ENCODE data around the gene PCDHB10.
"Not testable (repeated sequence)": the region's sequence is repeated elsewhere in the genome, so short reads cannot be mapped to it uniquely, and the experiment has no call there.

PCDHB10 gene

GRCh38 chr5:141213656-141214339 is 21.6 kb downstream of the PCDHB10 start, which contains the start of gene PCDHB13:
TSS of gene PCDHB13 (plus strand) at chr5:141213919. CDS start at chr5:141214124, 205 bp downstream.
- H3K4me3 ChIP-seq (ENCODE audit: control insufficient read depth, low read depth, low read length): peak within 1 kb of the TSS; percentile 5
- TF ChIP-seq, protein P1, sequence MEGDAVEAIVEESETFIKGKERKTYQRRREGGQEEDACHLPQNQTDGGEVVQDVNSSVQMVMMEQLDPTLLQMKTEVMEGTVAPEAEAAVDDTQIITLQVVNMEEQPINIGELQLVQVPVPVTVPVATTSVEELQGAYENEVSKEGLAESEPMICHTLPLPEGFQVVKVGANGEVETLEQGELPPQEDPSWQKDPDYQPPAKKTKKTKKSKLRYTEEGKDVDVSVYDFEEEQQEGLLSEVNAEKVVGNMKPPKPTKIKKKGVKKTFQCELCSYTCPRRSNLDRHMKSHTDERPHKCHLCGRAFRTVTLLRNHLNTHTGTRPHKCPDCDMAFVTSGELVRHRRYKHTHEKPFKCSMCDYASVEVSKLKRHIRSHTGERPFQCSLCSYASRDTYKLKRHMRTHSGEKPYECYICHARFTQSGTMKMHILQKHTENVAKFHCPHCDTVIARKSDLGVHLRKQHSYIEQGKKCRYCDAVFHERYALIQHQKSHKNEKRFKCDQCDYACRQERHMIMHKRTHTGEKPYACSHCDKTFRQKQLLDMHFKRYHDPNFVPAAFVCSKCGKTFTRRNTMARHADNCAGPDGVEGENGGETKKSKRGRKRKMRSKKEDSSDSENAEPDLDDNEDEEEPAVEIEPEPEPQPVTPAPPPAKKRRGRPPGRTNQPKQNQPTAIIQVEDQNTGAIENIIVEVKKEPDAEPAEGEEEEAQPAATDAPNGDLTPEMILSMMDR (IDR thresholded peaks at IDR 0.05; ENCODE audit: control insufficient read depth, insufficient read depth, low read depth, low read length, missing control alignments): peak; percentile 41
- not testable (repeated sequence) for DNase-seq (ENCODE audit: low read depth)

DNA sequence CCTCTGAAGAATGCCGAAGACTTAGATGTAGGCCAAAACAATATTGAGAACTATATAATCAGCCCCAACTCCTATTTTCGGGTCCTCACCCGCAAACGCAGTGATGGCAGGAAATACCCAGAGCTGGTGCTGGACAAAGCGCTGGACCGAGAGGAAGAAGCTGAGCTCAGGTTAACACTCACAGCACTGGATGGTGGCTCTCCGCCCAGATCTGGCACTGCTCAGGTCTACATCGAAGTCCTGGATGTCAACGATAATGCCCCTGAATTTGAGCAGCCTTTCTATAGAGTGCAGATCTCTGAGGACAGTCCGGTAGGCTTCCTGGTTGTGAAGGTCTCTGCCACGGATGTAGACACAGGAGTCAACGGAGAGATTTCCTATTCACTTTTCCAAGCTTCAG is 22.4 kb downstream of the PCDHB10 start:
- DNase-seq (ENCODE audit: low read depth); H3K4me3 ChIP-seq (ENCODE audit: control insufficient read depth, low read depth, low read length): not testable (repeated sequence)

- H3K4me3 ChIP-seq (ENCODE audit: control insufficient read depth, low read depth, low read length): not testable (repeated sequence)
Measured at GRCh38 chr5:141215504-141215903, 23.4 kb downstream of the PCDHB10 start.

DNA sequence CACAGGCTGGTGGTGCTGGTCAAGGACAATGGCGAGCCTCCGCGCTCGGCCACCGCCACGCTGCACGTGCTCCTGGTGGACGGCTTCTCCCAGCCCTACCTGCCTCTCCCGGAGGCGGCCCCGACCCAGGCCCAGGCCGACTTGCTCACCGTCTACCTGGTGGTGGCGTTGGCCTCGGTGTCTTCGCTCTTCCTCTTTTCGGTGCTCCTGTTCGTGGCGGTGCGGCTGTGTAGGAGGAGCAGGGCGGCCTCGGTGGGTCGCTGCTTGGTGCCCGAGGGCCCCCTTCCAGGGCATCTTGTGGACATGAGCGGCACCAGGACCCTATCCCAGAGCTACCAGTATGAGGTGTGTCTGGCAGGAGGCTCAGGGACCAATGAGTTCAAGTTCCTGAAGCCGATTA is 23.9 kb downstream of the PCDHB10 start:
- not testable (repeated sequence) for H3K4me3 ChIP-seq (ENCODE audit: control insufficient read depth, low read depth, low read length); DNase-seq (ENCODE audit: low read depth)

More at GRCh38 chr5:141215504-141215903, 23.4 kb downstream of the PCDHB10 start:
- DNase-seq (ENCODE audit: low read depth): not testable (repeated sequence)

DNA sequence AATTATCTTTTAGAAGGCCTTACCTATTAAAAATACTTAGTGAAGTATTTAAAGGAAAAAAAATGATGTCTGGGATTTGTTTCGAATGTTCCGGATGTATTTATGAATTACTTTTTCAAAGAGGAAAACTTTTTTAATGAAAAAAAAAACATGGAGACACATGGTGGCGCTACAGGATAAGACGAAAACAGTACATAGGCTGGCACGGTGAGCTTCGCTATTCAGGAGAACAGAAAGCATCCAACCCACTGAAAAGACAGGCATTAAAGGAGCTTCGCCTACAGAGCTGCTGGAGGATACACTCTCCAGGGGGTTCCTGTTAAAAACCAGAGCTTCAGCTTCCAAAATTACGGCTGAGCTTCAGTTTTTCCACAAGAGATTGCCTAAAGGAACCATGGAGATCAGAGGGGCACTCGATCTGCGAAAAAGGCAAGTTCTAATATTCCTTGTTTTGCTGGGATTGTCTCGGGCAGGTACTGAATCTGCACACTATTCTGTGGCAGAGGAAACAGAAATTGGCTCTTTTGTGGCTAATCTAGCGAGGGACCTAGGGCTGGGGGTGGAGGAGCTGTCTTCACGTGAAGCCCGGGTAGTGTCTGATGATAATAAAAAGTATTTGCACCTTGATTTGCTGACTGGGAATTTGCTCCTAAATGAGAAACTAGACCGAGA is 31.1 kb downstream of the PCDHB10 start, which contains the start of gene PCDHB14:
Gene PCDHB14, plus strand, starts transcription at position 232 of the 672 bp plus-strand sequence. Its CDS starts 163 bp downstream, at position 395.
- TF ChIP-seq, protein P1 (IDR thresholded peaks at IDR 0.05; ENCODE audit: control insufficient read depth, insufficient read depth, low read depth, low read length, missing control alignments): peak; percentile 41
- H3K4me3 ChIP-seq (ENCODE audit: control insufficient read depth, low read depth, low read length): peak within 1 kb of the TSS; percentile 41
- DNase-seq (ENCODE audit: low read depth): peak; percentile 16

DNA sequence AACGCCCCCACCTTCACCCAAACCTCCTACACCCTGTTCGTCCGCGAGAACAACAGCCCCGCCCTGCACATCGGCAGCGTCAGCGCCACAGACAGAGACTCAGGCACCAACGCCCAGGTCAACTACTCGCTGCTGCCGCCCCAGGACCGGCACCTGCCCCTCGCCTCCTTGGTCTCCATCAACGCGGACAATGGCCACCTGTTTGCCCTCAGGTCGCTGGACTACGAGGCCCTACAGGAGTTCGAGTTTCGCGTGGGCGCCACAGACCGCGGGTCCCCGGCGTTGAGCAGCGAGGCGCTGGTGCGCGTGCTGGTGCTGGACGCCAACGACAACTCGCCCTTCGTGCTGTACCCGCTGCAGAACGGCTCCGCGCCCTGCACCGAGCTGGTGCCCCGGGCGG is 32.7 kb downstream of the PCDHB10 start:
- not testable (repeated sequence) for DNase-seq (ENCODE audit: low read depth); H3K4me3 ChIP-seq (ENCODE audit: control insufficient read depth, low read depth, low read length)

GRCh38 chr5:141225421-141225820 is 33.3 kb downstream of the PCDHB10 start:
- DNase-seq (ENCODE audit: low read depth); H3K4me3 ChIP-seq (ENCODE audit: control insufficient read depth, low read depth, low read length): not testable (repeated sequence)

GRCh38 chr5:141234109-141234667 is 42.0 kb downstream of the PCDHB10 start:
- no peak for DNase-seq (ENCODE audit: low read depth)
- peak overlapping the region; percentile 33 for H3K4me3 ChIP-seq (ENCODE audit: control insufficient read depth, low read depth, low read length)
- TF ChIP-seq, protein P1 (IDR thresholded peaks at IDR 0.05; ENCODE audit: control insufficient read depth, insufficient read depth, low read depth, low read length, missing control alignments): peak; percentile 50

GRCh38 chr5:141235922-141236321 is 43.8 kb downstream of the PCDHB10 start:
- not testable (repeated sequence) for DNase-seq (ENCODE audit: low read depth); H3K4me3 ChIP-seq (ENCODE audit: control insufficient read depth, low read depth, low read length)
